ENCODE data around the gene PLEKHA8.
"Not testable (repeated sequence)": the region's sequence is repeated elsewhere in the genome, so short reads cannot be mapped to it uniquely, and the experiment has no call there.

The PLEKHA8 gene

GRCh38 chr7:30091491-30091912 is 63.3 kb downstream of the PLEKHA8 start:
- DNase-seq, result no peak
- H3K36me3 ChIP-seq (ENCODE audit: control insufficient read depth, insufficient read depth, low read length), result no peaks in the 10 kb centered on the region
- no peak overlapping the region for H3K4me3 ChIP-seq (ENCODE audit: insufficient read depth, low read depth, low read length, poor library complexity, severe bottlenecking)
- H3K9me3 ChIP-seq (ENCODE audit: control insufficient read depth, low read length), result no peaks in the 10 kb centered on the region
- no peak overlapping the region for H3K27ac ChIP-seq (ENCODE audit: insufficient read depth, low read length, poor library complexity, severe bottlenecking)
- H3K4me1 ChIP-seq (ENCODE audit: control insufficient read depth, insufficient read depth, low read length, poor library complexity, severe bottlenecking), result no peaks in the 10 kb centered on the region
- H3K27me3 ChIP-seq (replicated peaks; ENCODE audit: control insufficient read depth, insufficient read depth, low read length, poor library complexity, severe bottlenecking), result no peaks in the 10 kb centered on the region

- Histone ChIP-seq H3K27me3 (replicated peaks; ENCODE audit: control insufficient read depth, insufficient read depth, low read length, poor library complexity, severe bottlenecking) (no peaks in the 10 kb centered on the region), H3K36me3 (ENCODE audit: control insufficient read depth, insufficient read depth, low read length) (no peaks in the 10 kb centered on the region), H3K9me3 (ENCODE audit: control insufficient read depth, low read length) (no peaks in the 10 kb centered on the region), H3K4me3 (ENCODE audit: insufficient read depth, low read depth, low read length, poor library complexity, severe bottlenecking) (no peak overlapping the region), H3K27ac (ENCODE audit: insufficient read depth, low read length, poor library complexity, severe bottlenecking) (no peak overlapping the region), H3K4me1 (ENCODE audit: control insufficient read depth, insufficient read depth, low read length, poor library complexity, severe bottlenecking) (no peaks in the 10 kb centered on the region)
- DNase-seq, result no peak
Measured at GRCh38 chr7:30091987-30092386, 63.8 kb downstream of the PLEKHA8 start.

GRCh38 chr7:30093420-30093952 is 65.3 kb downstream of the PLEKHA8 start:
- no peak for DNase-seq
- no peaks in the 10 kb centered on the region for H3K27me3 ChIP-seq (replicated peaks; ENCODE audit: control insufficient read depth, insufficient read depth, low read length, poor library complexity, severe bottlenecking)
- H3K36me3 ChIP-seq (ENCODE audit: control insufficient read depth, insufficient read depth, low read length), result no peaks in the 10 kb centered on the region
- H3K4me1 ChIP-seq (ENCODE audit: control insufficient read depth, insufficient read depth, low read length, poor library complexity, severe bottlenecking), result no peaks in the 10 kb centered on the region
- H3K9me3 ChIP-seq (ENCODE audit: control insufficient read depth, low read length), result no peaks in the 10 kb centered on the region
- no peak overlapping the region for H3K27ac ChIP-seq (ENCODE audit: insufficient read depth, low read length, poor library complexity, severe bottlenecking)
- H3K4me3 ChIP-seq (ENCODE audit: insufficient read depth, low read depth, low read length, poor library complexity, severe bottlenecking), result no peak overlapping the region

- not testable (repeated sequence) for H3K27me3 ChIP-seq (replicated peaks; ENCODE audit: control insufficient read depth, insufficient read depth, low read length, poor library complexity, severe bottlenecking); H3K4me1 ChIP-seq (ENCODE audit: control insufficient read depth, insufficient read depth, low read length, poor library complexity, severe bottlenecking); H3K9me3 ChIP-seq (ENCODE audit: control insufficient read depth, low read length); H3K36me3 ChIP-seq (ENCODE audit: control insufficient read depth, insufficient read depth, low read length); H3K27ac ChIP-seq (ENCODE audit: insufficient read depth, low read length, poor library complexity, severe bottlenecking); DNase-seq; H3K4me3 ChIP-seq (ENCODE audit: insufficient read depth, low read depth, low read length, poor library complexity, severe bottlenecking)
Measured at GRCh38 chr7:30098599-30098998, 70.4 kb downstream of the PLEKHA8 start.

GRCh38 chr7:30102281-30102680 is 74.1 kb downstream of the PLEKHA8 start:
- Histone ChIP-seq H3K9me3 (ENCODE audit: control insufficient read depth, low read length) (no peaks in the 10 kb centered on the region), H3K36me3 (ENCODE audit: control insufficient read depth, insufficient read depth, low read length) (no peaks in the 10 kb centered on the region), H3K4me1 (ENCODE audit: control insufficient read depth, insufficient read depth, low read length, poor library complexity, severe bottlenecking) (no peaks in the 10 kb centered on the region), H3K27me3 (replicated peaks; ENCODE audit: control insufficient read depth, insufficient read depth, low read length, poor library complexity, severe bottlenecking) (no peaks in the 10 kb centered on the region), H3K27ac (ENCODE audit: insufficient read depth, low read length, poor library complexity, severe bottlenecking) (no peak overlapping the region), H3K4me3 (ENCODE audit: insufficient read depth, low read depth, low read length, poor library complexity, severe bottlenecking) (no peak overlapping the region)
- DNase-seq, result no peak

- DNase-seq, result no peak
- Histone ChIP-seq H3K4me3 (ENCODE audit: insufficient read depth, low read depth, low read length, poor library complexity, severe bottlenecking) (no peak overlapping the region), H3K4me1 (ENCODE audit: control insufficient read depth, insufficient read depth, low read length, poor library complexity, severe bottlenecking) (no peaks in the 10 kb centered on the region), H3K27ac (ENCODE audit: insufficient read depth, low read length, poor library complexity, severe bottlenecking) (no peak overlapping the region), H3K36me3 (ENCODE audit: control insufficient read depth, insufficient read depth, low read length) (no peaks in the 10 kb centered on the region), H3K27me3 (replicated peaks; ENCODE audit: control insufficient read depth, insufficient read depth, low read length, poor library complexity, severe bottlenecking) (no peaks in the 10 kb centered on the region), H3K9me3 (ENCODE audit: control insufficient read depth, low read length) (no peaks in the 10 kb centered on the region)
Measured at GRCh38 chr7:30104157-30104556, 75.9 kb downstream of the PLEKHA8 start.

GRCh38 chr7:30112103-30112713 is 84.0 kb downstream of the PLEKHA8 start:
- H3K9me3 ChIP-seq (ENCODE audit: control insufficient read depth, low read length), result no peaks in the 10 kb centered on the region
- H3K27ac ChIP-seq (ENCODE audit: insufficient read depth, low read length, poor library complexity, severe bottlenecking), result no peak overlapping the region
- H3K4me1 ChIP-seq (ENCODE audit: control insufficient read depth, insufficient read depth, low read length, poor library complexity, severe bottlenecking), result no peaks in the 10 kb centered on the region
- H3K4me3 ChIP-seq (ENCODE audit: insufficient read depth, low read depth, low read length, poor library complexity, severe bottlenecking), result no peak overlapping the region
- no peaks in the 10 kb centered on the region for H3K36me3 ChIP-seq (ENCODE audit: control insufficient read depth, insufficient read depth, low read length)
- no peak for DNase-seq
- H3K27me3 ChIP-seq (replicated peaks; ENCODE audit: control insufficient read depth, insufficient read depth, low read length, poor library complexity, severe bottlenecking), result no peaks in the 10 kb centered on the region

GRCh38 chr7:30113144-30113543 is 84.9 kb downstream of the PLEKHA8 start:
- H3K9me3 ChIP-seq (ENCODE audit: control insufficient read depth, low read length), result no peaks in the 10 kb centered on the region
- H3K4me1 ChIP-seq (ENCODE audit: control insufficient read depth, insufficient read depth, low read length, poor library complexity, severe bottlenecking), result no peaks in the 10 kb centered on the region
- no peak overlapping the region for H3K27ac ChIP-seq (ENCODE audit: insufficient read depth, low read length, poor library complexity, severe bottlenecking)
- H3K4me3 ChIP-seq (ENCODE audit: insufficient read depth, low read depth, low read length, poor library complexity, severe bottlenecking), result no peak overlapping the region
- H3K36me3 ChIP-seq (ENCODE audit: control insufficient read depth, insufficient read depth, low read length), result no peaks in the 10 kb centered on the region
- H3K27me3 ChIP-seq (replicated peaks; ENCODE audit: control insufficient read depth, insufficient read depth, low read length, poor library complexity, severe bottlenecking), result no peaks in the 10 kb centered on the region
- no peak for DNase-seq

GRCh38 chr7:30114536-30115238 is 86.5 kb downstream of the PLEKHA8 start:
- H3K4me1 ChIP-seq (ENCODE audit: control insufficient read depth, insufficient read depth, low read length, poor library complexity, severe bottlenecking), result no peaks in the 10 kb centered on the region
- DNase-seq, result no peak
- no peaks in the 10 kb centered on the region for H3K36me3 ChIP-seq (ENCODE audit: control insufficient read depth, insufficient read depth, low read length)
- no peaks in the 10 kb centered on the region for H3K27me3 ChIP-seq (replicated peaks; ENCODE audit: control insufficient read depth, insufficient read depth, low read length, poor library complexity, severe bottlenecking)
- H3K27ac ChIP-seq (ENCODE audit: insufficient read depth, low read length, poor library complexity, severe bottlenecking), result no peak overlapping the region
- H3K9me3 ChIP-seq (ENCODE audit: control insufficient read depth, low read length), result no peaks in the 10 kb centered on the region
- H3K4me3 ChIP-seq (ENCODE audit: insufficient read depth, low read depth, low read length, poor library complexity, severe bottlenecking), result no peak overlapping the region

- H3K4me1 ChIP-seq (ENCODE audit: control insufficient read depth, insufficient read depth, low read length, poor library complexity, severe bottlenecking), result no peaks in the 10 kb centered on the region
- no peak for DNase-seq
- no peak overlapping the region for H3K27ac ChIP-seq (ENCODE audit: insufficient read depth, low read length, poor library complexity, severe bottlenecking)
- no peaks in the 10 kb centered on the region for H3K27me3 ChIP-seq (replicated peaks; ENCODE audit: control insufficient read depth, insufficient read depth, low read length, poor library complexity, severe bottlenecking)
- H3K4me3 ChIP-seq (ENCODE audit: insufficient read depth, low read depth, low read length, poor library complexity, severe bottlenecking), result no peak overlapping the region
- no peaks in the 10 kb centered on the region for H3K9me3 ChIP-seq (ENCODE audit: control insufficient read depth, low read length)
- H3K36me3 ChIP-seq (ENCODE audit: control insufficient read depth, insufficient read depth, low read length), result no peaks in the 10 kb centered on the region
Measured at GRCh38 chr7:30115709-30116297, 87.6 kb downstream of the PLEKHA8 start.
